ENCODE measurements around the gene WDR33.

DNA sequence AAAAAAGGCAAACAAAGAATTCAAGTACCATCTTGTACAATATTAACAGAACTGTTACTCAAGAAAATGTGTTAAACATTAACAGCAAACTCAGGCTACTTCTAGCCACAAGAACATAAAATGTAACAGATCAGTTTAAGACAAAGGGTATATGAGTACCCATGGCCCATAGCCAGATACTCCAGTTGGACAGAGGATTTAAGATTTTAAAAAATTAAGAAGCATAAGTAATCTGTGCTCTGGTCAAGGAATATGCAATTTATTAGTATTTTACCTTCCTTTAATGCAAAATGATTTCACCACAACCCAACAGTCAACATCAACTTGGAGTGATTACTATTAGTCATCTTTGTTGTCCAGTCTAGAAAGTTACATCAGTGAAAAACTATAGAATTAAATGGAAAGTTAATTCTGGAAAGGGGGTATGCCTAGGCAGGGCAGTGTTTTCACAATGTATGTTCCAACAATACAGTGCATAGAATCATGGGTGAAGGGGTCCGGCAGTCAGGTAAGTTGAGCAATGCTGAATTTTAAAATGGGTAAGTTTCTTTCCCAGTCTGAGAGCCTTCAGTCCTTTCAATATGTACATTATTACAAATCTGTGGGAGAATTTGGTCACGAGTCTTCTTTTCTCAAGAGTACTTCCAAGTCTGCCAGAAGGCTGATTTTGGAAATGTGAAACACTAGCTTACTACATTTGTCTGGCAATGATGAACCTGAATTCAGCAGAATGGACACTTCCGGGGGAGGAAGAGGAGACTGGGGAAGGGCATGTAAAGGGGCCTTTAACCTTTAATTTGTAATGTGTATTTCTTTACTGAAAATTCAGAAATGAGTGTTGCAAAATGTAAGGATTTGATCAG lies 75.2 kb downstream of the WDR33 start:
- TF ChIP-seq, protein P1, sequence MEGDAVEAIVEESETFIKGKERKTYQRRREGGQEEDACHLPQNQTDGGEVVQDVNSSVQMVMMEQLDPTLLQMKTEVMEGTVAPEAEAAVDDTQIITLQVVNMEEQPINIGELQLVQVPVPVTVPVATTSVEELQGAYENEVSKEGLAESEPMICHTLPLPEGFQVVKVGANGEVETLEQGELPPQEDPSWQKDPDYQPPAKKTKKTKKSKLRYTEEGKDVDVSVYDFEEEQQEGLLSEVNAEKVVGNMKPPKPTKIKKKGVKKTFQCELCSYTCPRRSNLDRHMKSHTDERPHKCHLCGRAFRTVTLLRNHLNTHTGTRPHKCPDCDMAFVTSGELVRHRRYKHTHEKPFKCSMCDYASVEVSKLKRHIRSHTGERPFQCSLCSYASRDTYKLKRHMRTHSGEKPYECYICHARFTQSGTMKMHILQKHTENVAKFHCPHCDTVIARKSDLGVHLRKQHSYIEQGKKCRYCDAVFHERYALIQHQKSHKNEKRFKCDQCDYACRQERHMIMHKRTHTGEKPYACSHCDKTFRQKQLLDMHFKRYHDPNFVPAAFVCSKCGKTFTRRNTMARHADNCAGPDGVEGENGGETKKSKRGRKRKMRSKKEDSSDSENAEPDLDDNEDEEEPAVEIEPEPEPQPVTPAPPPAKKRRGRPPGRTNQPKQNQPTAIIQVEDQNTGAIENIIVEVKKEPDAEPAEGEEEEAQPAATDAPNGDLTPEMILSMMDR (IDR thresholded peaks at IDR 0.05; ENCODE audit: borderline replicate concordance, extremely low read depth, low read length, poor library complexity, severe bottlenecking) = no peak
- no peak for TF ChIP-seq EZH2 (IDR thresholded peaks at IDR 0.05; ENCODE audit: borderline replicate concordance, low read depth, low read length, severe bottlenecking)

Measured in DND-41 (cell line).